8988T (cell line): Measurements from ENCODE around the gene PLAC1.

Experiments used
- DNase-seq: peaks from one replicate; pipeline ENCODE4 v3.0.0; 2011

The PLAC1 gene

GRCh38 chrX:134658002-134658759 lies at the start of gene PLAC1:
Gene PLAC1, minus strand, starts transcription at chrX:134658471. Its CDS starts 91,789 bp downstream, at chrX:134566682.
- DNase-seq = no peak

GRCh38 chrX:134706138-134706537 lies 47.9 kb upstream of the PLAC1 start:
- DNase-seq = no peak

- DNase-seq = no peak
Observed at GRCh38 chrX:134695999-134696398, 37.7 kb upstream of the PLAC1 start.

DNA sequence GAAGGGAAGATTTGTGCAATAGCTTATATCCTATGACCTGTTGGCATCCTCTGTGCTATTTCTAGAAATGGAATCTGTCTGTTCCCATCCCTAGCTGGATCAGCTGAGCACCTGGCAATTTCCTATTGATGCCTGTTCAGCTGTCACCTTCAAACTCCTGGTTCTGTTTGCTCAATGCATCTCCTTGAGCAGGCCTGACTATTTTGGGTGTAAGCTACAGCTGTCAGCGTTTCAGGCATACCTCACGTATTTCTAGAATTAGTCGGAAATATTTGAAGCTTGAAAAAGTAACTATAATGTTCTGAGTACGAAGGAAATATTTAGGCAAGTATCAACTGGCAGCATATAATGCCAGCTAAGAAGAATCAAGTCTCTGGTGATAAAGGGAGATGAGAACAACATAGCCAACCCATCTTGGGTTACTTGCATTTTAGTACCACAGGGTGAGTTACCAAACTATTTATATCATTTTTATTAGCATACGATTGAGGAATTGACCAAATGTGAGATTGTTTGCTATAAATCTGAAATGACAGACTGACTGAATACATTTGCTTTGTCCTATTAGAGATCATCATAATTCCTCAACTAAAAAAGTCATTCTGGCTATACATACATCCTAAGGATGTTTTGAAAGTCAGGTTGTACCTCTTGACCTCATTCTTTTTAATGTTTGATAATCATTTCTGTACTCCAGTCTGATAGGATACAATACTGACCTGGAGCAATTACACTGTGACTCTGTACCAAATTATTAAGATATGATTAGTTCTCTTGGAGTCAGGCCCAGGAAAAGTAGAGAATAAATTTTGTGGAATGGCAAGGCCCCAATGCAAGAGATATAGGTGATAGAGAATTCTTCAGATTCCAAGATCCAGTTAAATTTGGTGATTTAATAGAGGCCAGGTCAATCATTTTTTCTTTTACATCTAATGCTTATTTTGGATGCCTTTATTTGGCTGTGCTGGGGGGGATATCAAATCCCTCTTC lies 36.4 kb upstream of the PLAC1 start:
- DNase-seq = no peak

DNA sequence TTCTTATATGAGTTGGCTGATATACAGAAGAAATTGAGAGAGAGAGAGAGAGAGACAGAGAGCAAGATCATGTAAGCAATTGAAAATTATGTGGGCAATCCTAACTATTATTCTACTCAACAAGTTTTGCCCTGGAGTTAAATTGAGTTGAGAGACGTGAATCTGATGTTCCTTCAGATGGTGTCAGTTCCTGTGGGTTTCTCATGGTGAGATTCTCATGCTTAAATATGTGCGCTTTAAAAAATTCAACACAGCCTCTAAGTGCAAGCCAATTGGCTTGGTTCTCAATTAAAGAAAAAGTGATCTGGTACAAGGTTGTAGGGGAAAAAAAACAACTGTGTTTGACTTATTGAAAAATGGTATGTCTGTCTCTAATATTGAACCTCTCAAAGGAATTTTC lies 35.4 kb upstream of the PLAC1 start:
- DNase-seq = no peak

DNA sequence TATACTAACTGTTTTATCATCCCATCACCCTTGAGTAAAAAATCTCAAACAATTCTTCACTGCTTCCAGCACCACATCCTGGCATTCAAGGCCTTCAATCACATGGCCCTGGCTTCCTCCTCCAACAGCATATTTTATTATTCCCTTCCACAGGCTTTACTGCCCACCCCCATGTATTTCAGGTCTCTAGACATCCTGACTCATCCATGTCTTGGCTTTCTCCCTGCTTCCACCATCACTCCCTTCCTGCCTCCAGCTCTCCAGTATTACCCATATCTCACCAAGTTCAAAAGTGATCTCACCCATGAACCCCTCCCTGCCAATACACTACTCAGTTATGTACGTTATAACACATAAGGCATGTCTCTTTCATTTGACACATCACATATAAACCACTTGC lies 34.7 kb upstream of the PLAC1 start:
- DNase-seq = no peak

GRCh38 chrX:134692233-134692632 lies 34.0 kb upstream of the PLAC1 start:
- no peak for DNase-seq

DNA sequence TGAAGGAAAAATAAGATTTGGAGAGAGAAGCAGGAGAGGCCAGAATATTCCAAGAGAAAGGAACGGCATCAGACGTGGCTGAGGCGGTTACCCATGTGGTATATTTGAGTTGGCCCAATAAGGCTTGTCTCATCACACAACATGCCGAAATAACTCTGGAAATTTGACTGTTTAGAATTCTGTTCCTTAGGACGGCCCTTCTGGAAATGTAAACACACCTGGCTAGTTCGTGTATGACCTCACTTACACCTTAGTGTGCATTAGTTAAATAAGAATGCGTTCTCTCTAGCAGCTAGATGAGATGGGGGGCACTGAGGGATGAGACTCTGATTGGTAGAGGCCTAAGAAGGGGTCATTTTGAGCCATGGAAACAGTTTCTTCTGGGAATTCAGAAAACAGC lies 33.2 kb upstream of the PLAC1 start:
- no peak for DNase-seq

DNA sequence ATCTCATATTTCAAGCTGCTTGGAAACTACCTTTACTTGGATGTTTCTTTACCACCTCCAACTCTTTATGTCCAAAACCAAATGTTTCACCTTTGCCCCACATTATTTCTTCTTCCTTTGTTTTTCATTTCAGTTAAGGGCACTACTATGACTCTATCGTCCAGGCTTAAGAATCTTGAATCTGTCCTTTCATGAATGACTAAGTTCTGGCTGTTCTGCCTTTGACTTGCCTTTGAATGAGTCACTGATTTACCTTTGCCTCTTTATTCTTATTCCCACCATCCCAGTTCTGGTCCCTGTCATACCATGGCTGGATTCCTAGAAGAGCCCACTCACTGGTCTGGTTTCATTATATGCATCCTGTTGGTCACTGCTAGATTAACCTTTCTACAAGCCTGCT lies 30.6 kb upstream of the PLAC1 start:
- no peak for DNase-seq

GRCh38 chrX:134688031-134688823 lies 30.0 kb upstream of the PLAC1 start:
- no peak for DNase-seq

DNA sequence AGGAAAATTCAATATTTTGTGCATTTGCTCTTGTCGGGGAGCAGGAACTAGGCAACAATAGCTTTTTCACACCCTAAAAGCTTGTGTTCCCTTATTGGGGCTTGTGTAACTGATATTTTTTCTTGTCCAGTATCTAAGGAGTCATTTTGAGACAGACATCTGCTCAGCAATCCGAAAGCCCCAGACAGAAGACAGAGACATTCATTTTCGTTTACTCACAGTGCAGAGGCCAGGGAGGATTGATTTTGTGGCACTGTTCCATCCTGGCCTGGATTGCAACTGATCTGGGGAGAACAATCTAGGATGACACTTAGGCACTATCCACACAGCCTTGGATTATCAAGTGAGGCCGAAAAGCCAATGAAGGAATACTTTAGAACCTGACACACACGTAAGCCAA lies 27.4 kb upstream of the PLAC1 start:
- DNase-seq = no peak

GRCh38 chrX:134684956-134685355 lies 26.7 kb upstream of the PLAC1 start:
- no peak for DNase-seq

DNA sequence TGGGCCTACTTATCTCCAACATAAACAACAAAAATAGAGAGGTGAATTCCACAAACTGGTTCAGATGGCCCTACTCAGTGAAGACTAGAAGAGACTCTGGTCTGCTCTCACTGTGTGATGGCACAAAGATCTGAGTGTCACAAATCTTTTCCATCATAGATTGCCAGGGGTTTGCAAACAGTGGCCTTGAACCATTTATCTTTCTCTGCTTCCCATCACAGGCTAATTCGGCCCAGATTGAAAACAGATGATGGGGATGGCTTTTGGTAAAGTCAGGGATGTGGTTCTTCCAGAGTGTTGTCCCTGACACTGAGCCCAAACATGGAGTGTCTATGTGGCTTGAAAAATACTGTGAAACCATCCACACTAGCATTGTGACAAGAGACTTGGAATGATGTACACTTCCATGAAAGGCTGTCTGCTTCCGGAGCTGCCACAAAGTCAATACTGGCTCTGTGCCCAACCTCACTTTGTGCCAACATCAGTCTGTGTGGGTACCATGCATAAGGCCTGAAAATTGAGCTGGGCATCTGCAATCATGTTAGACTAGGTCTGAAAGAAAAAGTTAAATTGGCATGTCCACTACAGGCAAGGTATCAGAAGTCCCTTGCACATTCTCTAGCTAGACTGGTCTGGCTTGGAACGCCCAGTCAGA lies 25.2 kb upstream of the PLAC1 start:
- no peak for DNase-seq

GRCh38 chrX:134682081-134682480 lies 23.8 kb upstream of the PLAC1 start:
- DNase-seq = no peak

DNA sequence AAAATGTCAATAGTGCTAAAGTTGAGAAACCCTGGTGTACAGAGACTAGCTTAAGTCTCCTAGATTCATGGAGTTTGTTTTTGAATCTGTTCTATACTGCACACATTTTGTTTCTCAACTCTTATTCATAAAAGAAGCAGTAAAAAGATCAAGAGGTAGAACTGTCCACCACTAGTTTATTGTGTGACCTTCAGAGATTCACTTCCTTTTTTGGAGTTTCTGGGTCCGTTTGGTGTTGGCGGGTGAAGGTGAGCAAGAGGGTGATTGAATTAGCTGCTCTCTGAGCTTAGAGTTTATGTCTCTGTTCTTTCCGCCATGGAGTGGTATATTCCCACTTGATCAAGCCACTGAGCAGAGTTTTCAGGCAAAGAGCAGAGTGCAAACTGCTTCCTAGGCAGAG lies 21.4 kb upstream of the PLAC1 start:
- no peak for DNase-seq

DNA sequence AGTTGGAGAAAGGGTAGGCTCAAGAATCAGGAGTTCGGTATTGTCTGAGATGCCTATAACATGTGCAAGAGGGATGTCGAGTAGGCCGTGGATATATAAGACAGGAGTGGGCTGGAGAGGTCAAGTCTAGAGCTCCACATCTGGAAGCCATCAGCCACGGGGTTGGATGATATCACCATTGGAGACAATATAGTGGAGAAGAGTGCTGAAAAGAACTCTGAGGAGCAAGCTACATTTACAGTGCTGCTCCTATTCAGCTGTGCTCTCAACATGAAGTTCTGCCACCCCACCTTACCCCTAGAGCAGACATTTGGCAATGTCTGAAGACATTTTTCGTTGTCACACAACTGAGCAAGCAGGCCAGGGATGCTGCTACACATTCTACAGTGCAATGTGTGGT lies 20.9 kb upstream of the PLAC1 start:
- no peak for DNase-seq

- DNase-seq = no peak
Observed at GRCh38 chrX:134677332-134677731, 19.1 kb upstream of the PLAC1 start.

DNA sequence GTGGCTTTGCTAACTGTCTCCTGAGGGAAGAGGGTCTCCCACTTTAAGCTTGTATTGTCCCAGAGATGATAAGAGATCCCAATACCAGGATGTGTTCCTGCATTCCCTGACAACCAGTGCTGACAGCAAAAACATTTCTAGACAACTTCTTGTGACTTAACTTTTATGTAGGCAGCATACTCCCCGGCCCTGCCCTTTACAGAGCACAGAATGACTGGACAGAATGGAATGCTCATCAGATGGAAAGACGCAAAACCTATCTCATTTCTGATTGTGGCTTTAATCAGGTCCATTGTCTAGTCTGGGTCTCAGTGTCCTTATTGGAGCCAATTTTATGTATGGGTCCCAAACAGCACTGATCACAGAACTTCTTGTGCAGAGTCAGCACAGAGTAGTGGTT lies 18.2 kb upstream of the PLAC1 start:
- DNase-seq = no peak

DNA sequence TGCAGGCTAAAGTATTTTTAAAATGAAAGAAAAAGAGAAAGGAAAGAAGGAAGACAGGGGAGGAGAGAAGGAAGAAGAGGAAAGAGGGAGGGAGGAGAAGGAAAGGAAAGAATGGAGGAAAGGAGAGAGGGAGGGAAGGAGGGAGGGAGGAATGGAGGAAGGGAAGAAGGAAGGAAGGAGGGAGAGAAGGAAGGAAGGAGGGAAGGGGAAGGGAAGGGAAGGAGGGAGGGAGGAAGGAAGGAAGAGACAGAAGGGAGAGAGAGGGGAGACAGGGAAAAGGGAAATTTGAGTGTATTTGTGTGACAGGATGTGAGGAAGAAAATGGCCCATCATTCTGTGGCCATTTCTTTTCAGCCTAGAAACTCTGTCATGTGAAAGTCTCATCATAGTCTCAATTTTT lies 14.9 kb upstream of the PLAC1 start:
- DNase-seq = no peak

DNA sequence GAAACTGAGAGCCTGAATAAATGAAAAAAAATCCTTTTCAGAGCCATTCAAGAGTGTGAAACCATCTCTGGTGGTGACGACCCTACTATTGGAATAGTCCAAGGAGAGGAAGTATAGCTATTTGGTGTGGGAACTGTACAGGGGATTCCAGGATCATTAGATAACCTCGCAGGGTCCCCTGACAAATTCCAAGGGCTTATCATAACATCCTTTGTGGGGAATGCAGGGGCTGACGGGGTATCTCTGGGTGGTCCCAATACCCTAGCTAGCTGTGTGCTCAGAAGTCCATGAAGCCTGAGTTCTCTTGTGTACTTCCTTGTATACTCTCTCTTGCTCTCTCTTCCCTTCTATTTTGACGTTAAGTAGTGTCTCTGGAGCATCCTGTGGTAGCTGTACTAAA lies 13.8 kb upstream of the PLAC1 start:
- no peak for DNase-seq

- no peak for DNase-seq
Observed at GRCh38 chrX:134671294-134671693, 13.0 kb upstream of the PLAC1 start.

GRCh38 chrX:134670134-134670924 lies 12.1 kb upstream of the PLAC1 start:
- peak; percentile 23 for DNase-seq
